ENCODE measurements around the gene SYTL2. TPM values are rescaled to one million over a fixed set of nuclear protein-coding genes. Genes with fewer than 3 reads are reported as not detected.
"Not testable (repeated sequence)": the region's sequence is repeated elsewhere in the genome, so short reads cannot be mapped to it uniquely, and the experiment has no call there.

The SYTL2 gene
- total RNA-seq, 1 experiment from 2014 or later: 12.9 TPM

GRCh38 chr11:85803920-85804319, 7.0 kb downstream of the SYTL2 start:
- in situ Hi-C loops (cut with HindIII; ENCODE audit: low pct_unique_long_range_greater_than_20kb, low sequenced_read_pairs): no loop called here
- DNase-seq (ENCODE audit: low read depth): no peak

- in situ Hi-C loops (cut with HindIII; ENCODE audit: low pct_unique_long_range_greater_than_20kb, low sequenced_read_pairs): no loop called here
- no peak for DNase-seq (ENCODE audit: low read depth)
These were observed 7.6 kb downstream of the SYTL2 start for GRCh38 chr11:85803303-85803702.

- in situ Hi-C loops (cut with HindIII; ENCODE audit: low pct_unique_long_range_greater_than_20kb, low sequenced_read_pairs): no loop called here
- DNase-seq (ENCODE audit: low read depth): no peak
These were observed 9.4 kb downstream of the SYTL2 start for GRCh38 chr11:85801527-85801926.

GRCh38 chr11:85800595-85801342, 10.2 kb downstream of the SYTL2 start:
- no peak for DNase-seq (ENCODE audit: low read depth)
- in situ Hi-C loops (cut with HindIII; ENCODE audit: low pct_unique_long_range_greater_than_20kb, low sequenced_read_pairs): no loop called here

- in situ Hi-C loops (cut with HindIII; ENCODE audit: low pct_unique_long_range_greater_than_20kb, low sequenced_read_pairs): no loop called here
- no peak for DNase-seq (ENCODE audit: low read depth)
These were observed 11.8 kb downstream of the SYTL2 start for GRCh38 chr11:85799142-85799541.

GRCh38 chr11:85798361-85798760, 12.6 kb downstream of the SYTL2 start:
- no peak for DNase-seq (ENCODE audit: low read depth)
- in situ Hi-C loops (cut with HindIII; ENCODE audit: low pct_unique_long_range_greater_than_20kb, low sequenced_read_pairs): no loop called here

GRCh38 chr11:85795712-85796487, 15.0 kb downstream of the SYTL2 start:
- no peak for DNase-seq (ENCODE audit: low read depth)
- in situ Hi-C loops (cut with HindIII; ENCODE audit: low pct_unique_long_range_greater_than_20kb, low sequenced_read_pairs): no loop called here

- in situ Hi-C loops (cut with HindIII; ENCODE audit: low pct_unique_long_range_greater_than_20kb, low sequenced_read_pairs): no loop called here
- no peak for DNase-seq (ENCODE audit: low read depth)
These were observed 19.4 kb downstream of the SYTL2 start for GRCh38 chr11:85791409-85791990.

GRCh38 chr11:85787809-85788760, 22.9 kb downstream of the SYTL2 start:
- in situ Hi-C loops (cut with HindIII; ENCODE audit: low pct_unique_long_range_greater_than_20kb, low sequenced_read_pairs): no loop called here
- DNase-seq (ENCODE audit: low read depth): peak; percentile 48

- in situ Hi-C loops (cut with HindIII; ENCODE audit: low pct_unique_long_range_greater_than_20kb, low sequenced_read_pairs): no loop called here
These were observed 23.8 kb downstream of the SYTL2 start for GRCh38 chr11:85787168-85787567.

GRCh38 chr11:85784480-85785265, 26.3 kb downstream of the SYTL2 start:
- DNase-seq (ENCODE audit: low read depth): no peak
- in situ Hi-C loops (cut with HindIII; ENCODE audit: low pct_unique_long_range_greater_than_20kb, low sequenced_read_pairs): no loop called here

More at GRCh38 chr11:85787168-85787567, 23.8 kb downstream of the SYTL2 start:
- no peak for DNase-seq (ENCODE audit: low read depth)

GRCh38 chr11:85783758-85784157, 27.2 kb downstream of the SYTL2 start:
- DNase-seq (ENCODE audit: low read depth): no peak
- in situ Hi-C loops (cut with HindIII; ENCODE audit: low pct_unique_long_range_greater_than_20kb, low sequenced_read_pairs): no loop called here

GRCh38 chr11:85780780-85781517, 30.0 kb downstream of the SYTL2 start:
- in situ Hi-C loops (cut with HindIII; ENCODE audit: low pct_unique_long_range_greater_than_20kb, low sequenced_read_pairs): not testable (repeated sequence)

GRCh38 chr11:85779956-85780640, 30.8 kb downstream of the SYTL2 start:
- no peak for DNase-seq (ENCODE audit: low read depth)

More at GRCh38 chr11:85780780-85781517, 30.0 kb downstream of the SYTL2 start:
- not testable (repeated sequence) for DNase-seq (ENCODE audit: low read depth)

GRCh38 chr11:85777603-85777972, 33.4 kb downstream of the SYTL2 start:
- in situ Hi-C loops (cut with HindIII; ENCODE audit: low pct_unique_long_range_greater_than_20kb, low sequenced_read_pairs); DNase-seq (ENCODE audit: low read depth): not testable (repeated sequence)

More at GRCh38 chr11:85779956-85780640, 30.8 kb downstream of the SYTL2 start:
- in situ Hi-C loops (cut with HindIII; ENCODE audit: low pct_unique_long_range_greater_than_20kb, low sequenced_read_pairs): no loop called here

GRCh38 chr11:85776951-85777602, 33.9 kb downstream of the SYTL2 start:
- in situ Hi-C loops (cut with HindIII; ENCODE audit: low pct_unique_long_range_greater_than_20kb, low sequenced_read_pairs): no loop called here
- DNase-seq (ENCODE audit: low read depth): no peak

Measured in Caki2 (cell line).